Stimulated activated CD4-positive, alpha-beta T cell treated with anti-CD3 and anti-CD28 coated beads, Interleukin-4, amount 100 ng/mL, for 1 hour (primary cell): Measurements from ENCODE around the gene LRRC38.
"Not testable (repeated sequence)": the region's sequence is repeated elsewhere in the genome, so short reads cannot be mapped to it uniquely, and the experiment has no call there.

Source experiments
- DNase-seq: peaks from one replicate; pipeline ENCODE4 v3.0.0-alpha.2; 2020

Gene LRRC38

GRCh38 chr1:13456904-13457532 lies 56.8 kb downstream of the LRRC38 start:
- no peak for DNase-seq

- DNase-seq = no peak
These were observed 62.3 kb downstream of the LRRC38 start for GRCh38 chr1:13451399-13451965.

GRCh38 chr1:13450204-13450603 lies 63.6 kb downstream of the LRRC38 start:
- no peak for DNase-seq

GRCh38 chr1:13443335-13443979 lies 70.3 kb downstream of the LRRC38 start:
- no peak for DNase-seq

GRCh38 chr1:13439104-13439783 lies 74.6 kb downstream of the LRRC38 start:
- DNase-seq = not testable (repeated sequence)

- no peak for DNase-seq
These were observed 78.3 kb downstream of the LRRC38 start for GRCh38 chr1:13435458-13435857.

GRCh38 chr1:13433694-13434358 lies 80.0 kb downstream of the LRRC38 start:
- DNase-seq = not testable (repeated sequence)

GRCh38 chr1:13432251-13432650 lies 81.6 kb downstream of the LRRC38 start:
- DNase-seq = no peak

GRCh38 chr1:13430495-13430894 lies 83.3 kb downstream of the LRRC38 start:
- no peak for DNase-seq
